ENCODE results near the gene KRT86.

Gene KRT86

GRCh38 chr12:52229836-52230343 lies 44.6 kb upstream of the KRT86 start:
- no peak overlapping the region for H3K4me3 ChIP-seq (replicated peaks; ENCODE audit: low read depth, low read length)
- TF ChIP-seq CTCF (IDR thresholded peaks at IDR 0.05; ENCODE audit: low read depth, low read length, missing control alignments) = no peak
- no peak for DNase-seq (ENCODE audit: extremely low read depth, low read depth)

GRCh38 chr12:52230364-52231281 lies 43.8 kb upstream of the KRT86 start:
- H3K4me3 ChIP-seq (replicated peaks; ENCODE audit: low read depth, low read length) = no peak overlapping the region
- TF ChIP-seq CTCF (IDR thresholded peaks at IDR 0.05; ENCODE audit: low read depth, low read length, missing control alignments) = no peak
- DNase-seq (ENCODE audit: extremely low read depth, low read depth) = no peak

- TF ChIP-seq CTCF (IDR thresholded peaks at IDR 0.05; ENCODE audit: low read depth, low read length, missing control alignments) = no peak
- no peak for DNase-seq (ENCODE audit: extremely low read depth, low read depth)
Observed at GRCh38 chr12:52231305-52232202, 42.9 kb upstream of the KRT86 start.

GRCh38 chr12:52232203-52232673 lies 42.2 kb upstream of the KRT86 start:
- no peak overlapping the region for H3K4me3 ChIP-seq (replicated peaks; ENCODE audit: low read depth, low read length)
- DNase-seq (ENCODE audit: extremely low read depth, low read depth) = no peak
- TF ChIP-seq CTCF (IDR thresholded peaks at IDR 0.05; ENCODE audit: low read depth, low read length, missing control alignments) = no peak

More at GRCh38 chr12:52231305-52232202, 42.9 kb upstream of the KRT86 start:
- no peak overlapping the region for H3K4me3 ChIP-seq (replicated peaks; ENCODE audit: low read depth, low read length)

- TF ChIP-seq CTCF (IDR thresholded peaks at IDR 0.05; ENCODE audit: low read depth, low read length, missing control alignments) = no peak
- no peak for DNase-seq (ENCODE audit: extremely low read depth, low read depth)
- no peak within 1 kb of the TSS for H3K4me3 ChIP-seq (replicated peaks; ENCODE audit: low read depth, low read length)
Observed at GRCh38 chr12:52232674-52233461, 41.6 kb upstream of the KRT86 start, which contains the start of gene KRT7. Gene KRT7 (plus strand): TSS chr12:52233243. CDS start chr12:52233297, 54 bp downstream.

All from HFF-Myc (cell line).